ENCODE measurements around the gene KCNJ6. TPM values are rescaled to one million over a fixed set of nuclear protein-coding genes. Genes with fewer than 3 reads are reported as not detected.
A peak's percentile ranks its signal among the peaks of the same experiment; 100 is the strongest.

KCNJ6 gene
- polyA plus RNA-seq, 6 donors from 2014 or later: not detected

DNA sequence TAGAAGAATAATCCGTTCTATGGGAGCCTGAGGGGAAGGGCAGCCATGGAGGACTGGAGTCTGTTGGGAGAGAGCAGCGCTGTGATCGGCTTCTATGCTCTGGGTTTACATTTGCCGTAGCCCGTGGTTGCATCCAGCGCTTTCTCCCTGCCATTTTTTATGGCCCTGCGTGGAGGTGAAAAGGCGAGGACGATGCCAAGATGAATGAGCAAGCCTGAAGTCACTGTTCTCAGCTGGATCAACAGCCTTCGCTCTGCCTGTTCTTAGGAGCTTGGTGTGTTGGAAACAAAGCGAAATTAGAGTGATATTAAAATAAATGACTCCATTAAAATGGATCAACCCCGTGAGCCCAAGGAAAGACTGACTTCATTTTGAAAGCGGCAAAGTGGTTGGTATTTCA, 120.2 kb downstream of the KCNJ6 start:
- no peak overlapping the region for H3K4me3 Mint-ChIP-seq
- no peaks in the 10 kb centered on the region for H3K36me3 Mint-ChIP-seq
- no peaks in the 10 kb centered on the region for H3K4me1 Mint-ChIP-seq
- ATAC-seq (ENCODE audit: low read depth in 2 of 2) (no peak), DNase-seq (no peak)
- peaks cover 0 to 2% (median 0%) of the 10 kb centered on the region in 7 donors for H3K9me3 Mint-ChIP-seq
- peaks cover 0 to 7% (median 5%) of the 10 kb centered on the region in 3 donors for H3K27me3 Mint-ChIP-seq
- no peak overlapping the region for H3K27ac Mint-ChIP-seq

GRCh38 chr21:37793660-37794059, 122.6 kb downstream of the KCNJ6 start:
- H3K4me1 Mint-ChIP-seq: no peaks in the 10 kb centered on the region

DNA sequence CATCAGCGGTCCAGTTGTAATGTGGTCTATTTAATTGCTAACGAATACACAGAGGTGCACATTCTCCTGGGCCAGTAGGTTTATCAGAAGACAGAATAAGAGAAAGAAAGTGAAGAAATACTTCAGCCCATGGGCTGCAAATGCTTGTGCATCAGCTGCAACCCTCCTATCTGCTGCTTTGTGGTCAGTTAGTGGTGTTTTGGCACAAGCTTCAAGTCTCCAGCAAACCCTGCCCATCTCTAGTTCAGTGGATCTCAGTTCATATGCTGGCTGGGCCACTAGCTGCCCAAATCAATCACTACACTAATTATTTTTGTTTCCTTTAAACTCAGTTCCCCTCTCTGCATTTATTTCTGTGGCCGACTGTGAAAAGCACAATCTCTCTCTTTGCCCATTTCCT, 124.2 kb downstream of the KCNJ6 start:
- Mint-ChIP-seq H3K9me3 (peaks cover 0 to 12% (median 1%) of the 10 kb centered on the region in 7 donors), H3K27ac (no peak overlapping the region), H3K27me3 (no peaks in the 10 kb centered on the region), H3K36me3 (no peaks in the 10 kb centered on the region), H3K4me1 (no peaks in the 10 kb centered on the region), H3K4me3 (no peak overlapping the region)
- no peak for DNase-seq
- ATAC-seq (ENCODE audit: low read depth in 2 of 2): no peak

More at GRCh38 chr21:37793660-37794059, 122.6 kb downstream of the KCNJ6 start:
- peaks cover 0 to 8% (median 0%) of the 10 kb centered on the region in 7 donors for H3K9me3 Mint-ChIP-seq
- no peak overlapping the region for H3K4me3 Mint-ChIP-seq
- no peak for ATAC-seq (ENCODE audit: low read depth in 2 of 2)
- DNase-seq: no peak
- H3K36me3 Mint-ChIP-seq: no peaks in the 10 kb centered on the region
- H3K27ac Mint-ChIP-seq: no peak overlapping the region
- no peaks in the 10 kb centered on the region for H3K27me3 Mint-ChIP-seq

DNA sequence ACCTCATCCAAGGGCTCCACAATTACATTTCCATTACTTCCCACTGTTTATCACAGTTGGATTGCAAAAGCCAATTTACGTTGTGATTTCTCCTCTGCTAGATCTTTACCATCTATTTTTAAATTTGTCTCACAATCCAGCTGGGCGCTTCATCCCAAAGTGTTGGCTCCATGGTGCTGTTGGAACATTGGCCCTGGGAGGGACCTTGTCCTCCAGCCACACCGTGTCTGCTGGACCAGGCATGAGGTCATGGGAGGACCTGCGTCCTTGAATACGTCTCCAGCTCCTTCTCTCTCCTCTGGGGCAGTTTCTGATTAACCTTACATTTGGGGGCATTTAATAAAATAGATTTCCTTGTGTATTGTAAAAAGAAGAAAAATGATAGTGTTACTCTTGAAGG, 125.4 kb downstream of the KCNJ6 start:
- no peaks in the 10 kb centered on the region for H3K36me3 Mint-ChIP-seq

GRCh38 chr21:37788503-37788902, 127.8 kb downstream of the KCNJ6 start:
- no peak for ATAC-seq (ENCODE audit: low read depth in 2 of 2)
- H3K4me1 Mint-ChIP-seq: no peaks in the 10 kb centered on the region
- no peaks in the 10 kb centered on the region for H3K36me3 Mint-ChIP-seq
- no peaks in the 10 kb centered on the region for H3K27me3 Mint-ChIP-seq
- H3K4me3 Mint-ChIP-seq: no peak overlapping the region
- H3K9me3 Mint-ChIP-seq: peaks cover 0 to 12% (median 2%) of the 10 kb centered on the region in 7 donors
- DNase-seq: no peak
- no peak overlapping the region for H3K27ac Mint-ChIP-seq

More for the DNA sequence above, 125.4 kb downstream of the KCNJ6 start:
- no peak for ATAC-seq (ENCODE audit: low read depth in 2 of 2)
- no peaks in the 10 kb centered on the region for H3K4me1 Mint-ChIP-seq
- H3K27me3 Mint-ChIP-seq: no peaks in the 10 kb centered on the region
- peaks cover 0 to 12% (median 1%) of the 10 kb centered on the region in 7 donors for H3K9me3 Mint-ChIP-seq
- no peak for DNase-seq
- no peak overlapping the region for H3K4me3 Mint-ChIP-seq
- H3K27ac Mint-ChIP-seq: no peak overlapping the region

GRCh38 chr21:37787456-37787855, 128.8 kb downstream of the KCNJ6 start:
- no peak overlapping the region for H3K4me3 Mint-ChIP-seq
- H3K9me3 Mint-ChIP-seq: peaks cover 3 to 12% (median 4%) of the 10 kb centered on the region in 7 donors
- DNase-seq (no peak), ATAC-seq (ENCODE audit: low read depth in 2 of 2) (no peak)
- no peaks in the 10 kb centered on the region for H3K36me3 Mint-ChIP-seq
- no peaks in the 10 kb centered on the region for H3K4me1 Mint-ChIP-seq
- no peaks in the 10 kb centered on the region for H3K27me3 Mint-ChIP-seq
- H3K27ac Mint-ChIP-seq: no peak overlapping the region

DNA sequence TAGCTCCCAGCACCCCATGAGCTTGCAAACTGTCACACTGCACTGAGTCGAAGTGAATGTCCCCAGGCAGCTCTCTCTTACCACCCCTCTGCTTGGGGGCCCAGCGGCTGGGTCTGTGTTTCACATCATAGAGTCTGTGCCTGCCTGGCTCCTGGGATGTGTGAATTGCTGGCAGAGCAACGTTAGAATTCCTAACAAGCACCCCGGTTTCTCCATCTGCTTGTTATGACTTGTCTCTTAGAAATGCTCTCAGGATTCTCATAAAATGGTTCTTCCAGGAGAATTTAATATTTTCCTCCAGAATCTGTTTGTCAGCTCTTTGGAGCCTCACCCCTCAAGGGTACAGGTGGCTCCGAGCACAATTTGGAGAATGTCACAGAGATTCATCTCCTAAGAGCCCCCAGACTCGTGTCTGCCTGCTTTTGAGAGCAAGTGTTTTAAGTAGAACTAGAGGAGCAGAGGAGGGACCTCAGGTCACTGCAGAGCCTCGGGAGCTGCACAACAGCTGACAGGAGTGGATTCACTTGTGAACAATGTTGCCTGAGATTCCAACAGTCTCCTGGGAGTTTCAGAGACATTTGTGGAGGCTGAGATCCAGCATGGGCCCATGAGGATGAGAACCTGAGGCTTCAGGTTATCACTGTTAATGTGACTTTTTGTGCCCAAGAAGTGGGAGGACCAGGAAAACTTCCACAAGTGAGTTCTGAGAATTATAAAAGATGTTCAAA, 131.5 kb downstream of the KCNJ6 start:
- no peak for ATAC-seq (ENCODE audit: low read depth in 2 of 2)
- Mint-ChIP-seq H3K9me3 (peaks cover 3 to 20% (median 10%) of the 10 kb centered on the region in 7 donors), H3K4me1 (no peaks in the 10 kb centered on the region), H3K27me3 (no peaks in the 10 kb centered on the region), H3K4me3 (no peak overlapping the region), H3K36me3 (no peaks in the 10 kb centered on the region), H3K27ac (no peak overlapping the region)
- DNase-seq: no peak

DNA sequence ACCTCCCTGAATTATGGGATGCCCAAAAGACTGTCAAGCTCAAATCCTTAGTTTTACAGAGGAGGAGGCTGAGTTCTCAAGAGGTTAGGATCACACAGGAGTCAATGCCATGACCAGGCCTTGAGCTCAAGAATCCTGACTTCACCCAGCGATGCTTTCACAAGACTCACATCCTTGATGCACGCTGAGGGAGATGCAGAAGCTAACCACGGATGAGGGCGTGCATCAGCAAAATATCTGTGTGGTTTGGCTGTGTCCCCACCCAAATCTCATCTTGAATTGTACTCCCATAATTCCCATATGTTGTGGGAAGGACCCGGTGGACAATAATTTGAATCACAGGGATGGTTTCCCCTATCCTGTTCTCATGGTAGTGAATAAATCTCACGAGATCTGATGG, 133.2 kb downstream of the KCNJ6 start:
- no peak overlapping the region for H3K4me3 Mint-ChIP-seq
- no peak for ATAC-seq (ENCODE audit: low read depth in 2 of 2)
- peaks cover 0 to 9% (median 0%) of the 10 kb centered on the region in 3 donors for H3K27me3 Mint-ChIP-seq
- no peaks in the 10 kb centered on the region for H3K36me3 Mint-ChIP-seq
- H3K4me1 Mint-ChIP-seq: no peaks in the 10 kb centered on the region
- no peak overlapping the region for H3K27ac Mint-ChIP-seq
- DNase-seq: no peak
- peaks cover 1 to 20% (median 5%) of the 10 kb centered on the region in 7 donors for H3K9me3 Mint-ChIP-seq

DNA sequence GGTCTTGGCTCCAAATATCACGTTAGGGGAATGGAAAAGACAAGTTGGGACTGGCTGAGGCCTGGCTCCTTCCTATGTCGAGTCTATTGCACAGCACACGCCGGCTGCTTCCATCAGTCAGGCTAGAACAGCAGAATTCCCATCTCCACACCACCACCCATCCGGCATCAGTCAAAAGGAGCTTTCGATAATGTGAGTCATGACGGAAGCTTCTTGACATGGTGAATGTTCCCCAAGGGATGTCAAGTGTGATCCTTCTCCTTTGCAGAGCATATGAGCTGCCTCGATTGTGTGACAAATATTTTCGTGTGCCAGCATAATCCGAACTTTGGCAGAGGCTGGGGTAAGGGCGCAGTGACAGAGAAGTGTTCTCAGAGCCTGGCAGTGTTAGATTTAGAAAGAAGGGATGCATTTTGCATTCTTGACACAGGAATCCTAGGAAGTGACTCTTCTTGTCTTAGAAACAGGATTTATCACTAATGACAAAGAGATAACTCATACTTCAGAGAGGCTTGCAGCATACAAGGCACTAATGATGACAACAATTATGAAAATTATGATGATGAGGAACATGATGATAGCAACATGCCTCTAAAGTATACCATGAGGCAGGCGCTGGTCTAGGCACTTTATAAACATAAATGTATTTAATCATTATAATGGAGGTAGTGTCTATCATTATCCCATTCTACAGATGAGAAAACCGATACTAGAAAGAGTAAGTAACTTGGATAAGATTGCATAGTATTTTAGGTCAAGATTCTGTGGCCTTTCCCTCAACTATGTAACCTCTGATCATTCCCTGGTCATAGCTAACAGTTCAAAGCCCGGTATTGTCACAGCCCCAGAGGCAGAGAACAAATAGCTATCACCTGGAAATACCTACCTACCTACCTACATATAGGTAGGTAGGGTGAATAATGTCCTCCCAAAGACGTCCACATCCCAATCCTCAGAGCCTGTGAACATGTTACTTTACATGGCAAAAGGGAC, 135.0 kb downstream of the KCNJ6 start:
- Mint-ChIP-seq H3K27ac (no peak overlapping the region), H3K36me3 (no peaks in the 10 kb centered on the region), H3K4me1 (no peaks in the 10 kb centered on the region), H3K4me3 (peak overlapping the region in 1 of 8 donors; percentile 30), H3K27me3 (peaks cover 0 to 9% (median 0%) of the 10 kb centered on the region in 3 donors), H3K9me3 (peaks cover 1 to 20% (median 5%) of the 10 kb centered on the region in 7 donors)
- ATAC-seq (ENCODE audit: low read depth in 2 of 2): no peak
- no peak for DNase-seq

DNA sequence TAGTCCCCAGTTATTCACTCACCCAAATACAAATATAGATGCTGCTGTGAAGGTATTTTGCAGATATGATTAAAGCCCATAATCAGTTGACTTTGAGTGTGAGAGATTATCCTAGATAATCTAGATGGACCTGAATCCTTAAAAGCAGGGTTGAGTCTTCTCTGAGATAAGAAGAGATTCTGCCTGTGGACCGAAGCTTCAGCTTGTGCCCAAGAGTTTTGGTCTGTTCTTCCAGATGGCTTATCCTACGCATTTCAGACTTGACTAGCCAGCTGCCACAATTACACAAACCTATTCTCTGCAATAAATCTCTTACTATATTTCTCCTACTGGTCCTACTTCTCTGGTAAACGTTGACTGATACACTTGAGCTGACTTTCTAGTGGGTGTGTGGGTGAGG, 145.1 kb downstream of the KCNJ6 start:
- Mint-ChIP-seq H3K4me3 (no peak overlapping the region), H3K4me1 (no peaks in the 10 kb centered on the region), H3K36me3 (no peaks in the 10 kb centered on the region), H3K27ac (no peak overlapping the region), H3K27me3 (peaks cover 0 to 5% (median 4%) of the 10 kb centered on the region in 3 donors), H3K9me3 (peaks cover 0 to 4% (median 0%) of the 10 kb centered on the region in 7 donors)
- ATAC-seq (ENCODE audit: low read depth in 2 of 2) (no peak), DNase-seq (no peak)

- no peak overlapping the region for H3K4me3 Mint-ChIP-seq
- H3K27me3 Mint-ChIP-seq: peaks cover 0 to 5% (median 4%) of the 10 kb centered on the region in 3 donors
- peaks cover 0 to 4% (median 0%) of the 10 kb centered on the region in 7 donors for H3K9me3 Mint-ChIP-seq
- H3K27ac Mint-ChIP-seq: no peak overlapping the region
- no peaks in the 10 kb centered on the region for H3K4me1 Mint-ChIP-seq
- H3K36me3 Mint-ChIP-seq: no peaks in the 10 kb centered on the region
- ATAC-seq (ENCODE audit: low read depth in 2 of 2): no peak
- no peak for DNase-seq
These were observed 145.8 kb downstream of the KCNJ6 start for GRCh38 chr21:37770461-37770860.

DNA sequence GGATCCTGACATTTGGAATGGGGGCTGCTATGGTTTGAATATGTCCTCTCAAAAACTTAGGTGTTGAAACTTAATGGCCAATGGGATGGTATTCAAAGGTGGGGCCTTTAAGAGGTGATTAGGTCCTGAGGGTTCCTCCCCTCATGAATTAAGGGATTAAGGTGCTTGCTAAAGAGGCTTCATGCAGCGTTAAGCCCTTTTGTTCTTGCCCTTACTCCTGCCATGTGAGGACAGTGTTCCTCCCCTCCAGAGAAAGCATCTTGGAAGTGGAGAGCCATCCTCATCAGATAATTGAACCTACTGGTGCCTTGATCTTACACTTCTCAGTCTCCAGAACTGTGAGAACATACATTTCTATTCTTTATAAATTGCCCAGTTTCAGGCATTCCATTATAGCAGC, 146.6 kb downstream of the KCNJ6 start:
- ATAC-seq (ENCODE audit: low read depth in 2 of 2): no peak
- DNase-seq: no peak
- H3K9me3 Mint-ChIP-seq: peaks cover 0 to 4% (median 0%) of the 10 kb centered on the region in 7 donors

GRCh38 chr21:37767984-37768383, 148.3 kb downstream of the KCNJ6 start:
- Mint-ChIP-seq H3K27ac (no peak overlapping the region), H3K27me3 (no peaks in the 10 kb centered on the region), H3K4me1 (no peaks in the 10 kb centered on the region), H3K36me3 (no peaks in the 10 kb centered on the region), H3K9me3 (no peaks in the 10 kb centered on the region), H3K4me3 (no peak overlapping the region)
- ATAC-seq (ENCODE audit: low read depth in 2 of 2): no peak
- DNase-seq: no peak

More for the DNA sequence above, 146.6 kb downstream of the KCNJ6 start:
- no peak overlapping the region for H3K4me3 Mint-ChIP-seq
- no peak overlapping the region for H3K27ac Mint-ChIP-seq
- no peaks in the 10 kb centered on the region for H3K4me1 Mint-ChIP-seq
- no peaks in the 10 kb centered on the region for H3K36me3 Mint-ChIP-seq
- H3K27me3 Mint-ChIP-seq: peaks cover 0 to 5% (median 4%) of the 10 kb centered on the region in 3 donors

All from naive B cell (primary cell).